ENCODE data around the gene CANX.
A peak's percentile ranks its signal among the peaks of the same experiment; 100 is the strongest.
"Not testable (repeated sequence)": the region's sequence is repeated elsewhere in the genome, so short reads cannot be mapped to it uniquely, and the experiment has no call there.

The CANX gene

DNA sequence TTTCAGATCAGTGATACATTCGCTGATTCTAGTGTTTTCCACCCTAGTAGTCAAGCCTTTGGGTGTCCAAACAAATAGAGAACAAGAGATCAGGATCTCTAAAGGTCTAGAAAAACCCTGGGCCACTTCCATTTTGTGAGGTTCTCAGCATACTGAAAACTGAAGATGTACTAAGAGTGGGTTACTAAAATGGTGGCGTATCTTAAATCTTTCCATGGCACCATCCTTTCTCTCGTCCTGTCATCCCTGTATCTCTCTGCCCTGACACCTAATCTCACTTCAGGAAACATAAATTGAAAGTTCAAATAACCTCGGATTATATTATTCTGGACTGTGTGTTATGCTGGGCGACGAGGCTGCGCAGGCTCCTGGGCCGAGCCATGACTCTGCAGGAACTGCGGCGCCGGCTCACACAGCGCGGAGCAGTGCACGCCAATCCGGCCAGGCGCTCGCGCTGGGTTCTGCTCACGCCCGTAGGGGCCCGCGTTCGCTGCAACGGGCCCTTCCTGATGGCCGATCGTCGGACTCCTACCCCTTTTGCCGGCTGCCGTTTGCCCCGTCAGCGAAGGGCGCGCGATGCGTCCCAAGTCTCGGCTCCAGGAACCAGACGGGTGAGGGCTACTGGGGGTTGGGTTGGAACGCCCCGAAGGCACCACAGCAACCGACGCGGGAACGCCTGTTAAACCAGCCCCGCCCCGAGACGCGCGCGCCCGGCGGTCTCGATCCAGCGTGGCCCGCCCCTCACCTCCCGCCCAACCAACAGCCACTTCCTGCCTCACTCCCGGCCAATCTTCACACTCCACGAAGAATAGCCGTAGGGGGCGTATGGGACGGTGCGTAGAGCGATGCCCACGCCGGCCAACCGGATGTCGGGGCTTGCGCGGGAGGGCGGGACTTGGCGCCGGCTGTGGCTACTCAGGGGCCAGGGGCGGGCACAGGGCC lies 503 bp upstream of the CANX start:
- peak; percentile 91 to 98 (median 98) for DNase-seq (ENCODE audit: low read depth in 4 of 4, low spot score in 1 of 4)

DNA sequence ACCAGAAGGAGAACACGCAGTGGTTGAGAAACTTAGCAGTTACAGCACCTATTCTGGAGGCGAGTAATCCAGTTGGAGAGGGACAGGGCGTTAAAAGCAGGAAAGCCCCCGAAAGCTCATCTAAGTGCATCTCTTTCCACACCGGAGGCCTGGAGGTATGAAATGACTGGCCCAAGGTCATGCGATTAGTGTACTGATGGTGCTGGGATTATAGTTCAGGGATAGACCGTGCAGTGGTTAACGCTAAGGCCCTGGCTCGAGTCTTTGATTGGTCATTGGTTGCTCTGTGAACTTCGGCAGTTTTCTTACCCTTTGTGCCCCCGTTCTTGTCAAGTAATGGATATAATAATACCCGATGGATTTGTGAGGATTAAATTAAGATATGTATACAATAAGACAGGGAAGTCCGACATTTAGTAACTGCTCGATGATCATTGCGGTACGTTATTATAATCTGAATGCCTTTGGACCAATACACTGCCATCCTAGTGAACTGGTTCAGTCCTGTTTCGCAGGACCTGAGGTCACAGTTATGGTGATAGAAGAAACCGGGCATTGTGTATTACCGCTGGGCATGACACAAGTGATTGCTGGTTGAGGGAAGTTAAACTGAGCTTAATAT lies 960 bp downstream of the CANX start:
- peak in 1 of 4 experiments; percentile 32 for DNase-seq (ENCODE audit: low read depth in 4 of 4, low spot score in 1 of 4)

DNA sequence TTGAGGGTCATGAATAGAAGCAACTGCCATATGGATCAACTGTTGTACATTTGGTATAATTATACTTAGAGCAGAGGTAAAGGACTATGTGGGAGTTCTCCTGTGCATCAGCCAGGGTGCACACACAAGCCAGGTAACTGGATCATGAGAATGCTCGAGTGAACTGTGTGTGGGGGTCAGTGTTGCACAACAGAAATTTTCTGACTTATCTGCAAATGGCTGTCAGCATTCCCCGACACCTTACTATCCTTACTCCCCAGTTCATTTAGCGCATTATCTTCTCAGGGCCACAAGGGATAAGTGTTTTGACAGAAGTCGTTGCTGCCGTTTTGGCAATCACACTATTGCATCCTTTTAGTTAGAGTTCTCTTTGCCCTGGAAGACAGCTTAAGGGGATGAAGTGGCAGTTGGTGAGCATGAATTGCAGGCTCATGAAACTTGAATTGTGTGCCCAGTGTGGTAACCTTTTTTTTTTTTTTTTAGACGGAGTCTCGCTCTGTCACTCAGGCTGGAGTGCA lies 1.7 kb downstream of the CANX start:
- DNase-seq (ENCODE audit: low read depth in 4 of 4, low spot score in 1 of 4): no peak

DNA sequence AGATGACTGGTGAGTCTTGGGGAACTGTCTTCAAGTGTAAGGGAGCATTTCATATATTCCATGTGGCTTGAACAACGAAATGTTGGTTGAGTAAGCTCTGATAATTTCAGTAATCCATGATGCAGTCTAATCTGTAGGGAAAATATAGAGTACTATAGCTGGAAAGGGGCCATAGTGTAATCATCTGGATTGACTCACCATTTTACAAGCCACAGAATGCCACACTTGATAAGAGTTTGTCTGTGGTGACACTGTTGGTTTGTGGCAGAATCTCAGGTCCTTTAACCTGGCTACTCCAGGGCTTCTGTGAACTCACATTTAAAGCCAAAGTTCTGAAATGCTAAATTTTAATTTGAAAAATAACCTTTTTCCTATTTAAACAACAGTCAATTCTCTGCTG lies 17.5 kb downstream of the CANX start:
- no peak for DNase-seq (ENCODE audit: low read depth in 4 of 4, low spot score in 1 of 4)

DNA sequence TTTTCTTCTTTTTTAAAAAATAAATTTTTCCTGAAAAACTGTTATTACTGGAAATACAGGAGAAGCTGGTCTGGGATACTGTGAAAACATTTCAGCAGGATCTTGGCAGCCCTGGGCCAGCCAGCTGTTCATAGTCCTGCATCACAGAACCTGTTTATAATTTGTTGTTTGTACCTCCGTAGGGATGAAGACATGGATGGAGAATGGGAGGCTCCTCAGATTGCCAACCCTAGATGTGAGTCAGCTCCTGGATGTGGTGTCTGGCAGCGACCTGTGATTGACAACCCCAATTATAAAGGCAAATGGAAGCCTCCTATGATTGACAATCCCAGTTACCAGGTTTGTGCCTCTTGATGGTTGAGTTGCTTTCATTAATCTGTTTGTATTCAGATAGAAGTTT lies 21.5 kb downstream of the CANX start:
- no peak for DNase-seq (ENCODE audit: low read depth in 4 of 4, low spot score in 1 of 4)

DNA sequence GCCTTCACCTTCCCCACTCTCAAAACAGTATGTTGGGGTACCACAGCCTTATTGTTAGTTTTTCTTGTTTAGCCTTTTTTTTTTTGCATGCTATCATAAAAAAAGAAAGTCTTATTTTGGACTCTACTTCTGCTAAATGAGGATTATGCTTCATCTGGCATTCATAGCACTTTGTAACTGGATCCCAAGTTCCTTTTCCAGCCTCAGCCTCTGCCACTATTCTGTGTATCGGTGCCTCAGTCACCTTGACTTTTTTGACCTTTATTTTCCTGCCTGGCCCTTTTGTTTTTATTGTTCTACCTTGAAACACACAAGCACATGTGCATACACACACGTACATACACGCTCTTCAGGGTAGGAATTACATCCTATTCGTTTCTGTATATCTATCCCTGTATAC lies 25.4 kb downstream of the CANX start:
- DNase-seq (ENCODE audit: low read depth in 4 of 4, low spot score in 1 of 4): no peak

DNA sequence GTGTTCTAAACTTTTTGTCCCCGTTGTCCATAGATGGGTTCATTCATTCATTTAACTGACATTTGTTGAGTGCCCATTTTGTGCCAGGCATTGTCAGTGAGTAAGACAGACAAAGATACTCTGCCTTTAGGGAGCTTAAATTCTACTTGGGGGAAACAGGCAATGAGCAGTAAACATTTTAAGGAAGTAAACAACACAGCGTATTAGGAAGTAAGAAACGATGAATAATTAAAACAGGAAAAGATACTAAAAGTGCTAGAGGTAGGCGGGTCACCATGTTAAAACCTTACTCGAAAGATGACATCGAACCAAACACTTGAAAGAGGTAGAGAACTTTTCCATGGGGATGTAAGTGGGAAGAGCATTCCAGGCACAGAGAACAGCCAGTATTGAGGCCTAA lies 28.3 kb downstream of the CANX start:
- DNase-seq (ENCODE audit: low read depth in 4 of 4, low spot score in 1 of 4): no peak

DNA sequence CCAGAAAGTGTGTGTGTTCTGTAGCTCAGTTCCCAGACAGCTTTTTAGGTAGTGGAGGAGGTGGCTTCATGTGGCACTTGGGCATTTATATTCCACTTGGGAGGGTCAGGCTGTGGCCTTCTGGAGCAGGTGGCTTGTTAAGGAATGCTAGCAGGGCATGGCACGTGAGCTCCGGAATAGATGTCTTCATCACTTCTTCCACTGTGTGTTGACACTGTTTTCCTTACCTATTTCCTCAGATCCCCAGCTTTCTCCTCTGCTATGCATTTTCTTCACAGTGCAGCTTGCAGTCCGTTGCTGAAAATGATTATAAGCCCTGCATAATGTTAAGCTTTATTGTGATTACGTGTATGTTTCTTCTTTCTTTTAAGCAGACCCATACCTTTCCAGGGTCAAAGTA lies 30.5 kb downstream of the CANX start:
- DNase-seq (ENCODE audit: low read depth in 4 of 4, low spot score in 1 of 4): no peak

DNA sequence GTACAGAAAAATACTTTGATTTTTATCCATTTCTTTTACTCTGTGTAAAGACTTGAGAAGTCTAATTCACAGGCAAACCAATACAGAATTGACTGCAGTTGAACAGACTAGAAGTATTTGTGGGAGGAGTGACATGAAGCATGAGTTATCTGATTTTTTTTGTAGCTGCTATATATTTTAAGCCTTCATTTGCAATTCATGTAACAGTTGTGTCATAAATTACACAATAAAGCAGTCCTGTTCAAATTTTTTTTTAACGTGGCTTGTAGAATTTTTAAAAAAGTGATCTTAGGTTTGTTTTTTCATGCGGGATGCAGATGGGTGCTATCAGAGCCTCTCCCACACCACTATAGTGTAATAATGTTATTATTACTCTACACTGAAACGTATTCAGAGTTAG lies 31.0 kb downstream of the CANX start:
- DNase-seq (ENCODE audit: low read depth in 4 of 4, low spot score in 1 of 4): no peak

DNA sequence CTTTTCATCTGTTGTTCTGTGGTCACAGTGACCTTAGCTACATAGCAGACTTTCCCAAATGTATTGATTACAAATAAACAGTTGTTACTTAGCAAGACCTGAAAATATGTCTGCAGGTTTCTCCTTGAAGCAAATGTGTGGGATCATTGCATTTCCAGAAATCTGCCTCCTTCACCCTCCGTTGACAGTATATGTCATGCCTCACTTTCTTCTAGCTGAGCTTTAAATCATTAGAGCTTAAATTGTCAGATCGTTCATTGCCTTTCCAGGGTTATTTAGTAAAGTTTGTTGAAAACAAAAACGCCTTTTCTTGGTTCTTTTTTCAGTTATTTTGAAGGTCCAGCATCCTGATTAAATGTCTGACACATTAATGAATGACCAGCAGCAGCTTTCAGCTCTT lies 31.6 kb downstream of the CANX start:
- DNase-seq (ENCODE audit: low read depth in 4 of 4, low spot score in 1 of 4): no peak

DNA sequence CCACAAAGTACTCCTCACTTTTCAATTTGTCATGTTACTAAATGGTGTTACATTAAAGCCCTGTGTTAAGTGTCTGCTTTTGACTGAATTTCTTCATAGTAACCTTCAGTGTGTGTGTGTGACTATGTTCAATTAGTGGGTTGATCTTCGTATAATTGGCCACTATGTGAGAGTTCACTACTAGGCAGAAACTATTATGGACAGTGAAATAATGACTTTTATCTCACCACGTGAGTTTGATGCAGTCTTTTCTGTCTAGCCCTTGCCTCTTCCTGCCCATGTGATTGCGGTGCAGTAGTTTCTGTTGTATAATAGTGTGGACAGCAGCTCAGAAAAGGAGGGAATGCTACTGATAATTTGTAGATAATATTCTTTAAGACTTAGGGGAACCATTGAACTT lies 32.1 kb downstream of the CANX start:
- no peak for DNase-seq (ENCODE audit: low read depth in 4 of 4, low spot score in 1 of 4)

DNA sequence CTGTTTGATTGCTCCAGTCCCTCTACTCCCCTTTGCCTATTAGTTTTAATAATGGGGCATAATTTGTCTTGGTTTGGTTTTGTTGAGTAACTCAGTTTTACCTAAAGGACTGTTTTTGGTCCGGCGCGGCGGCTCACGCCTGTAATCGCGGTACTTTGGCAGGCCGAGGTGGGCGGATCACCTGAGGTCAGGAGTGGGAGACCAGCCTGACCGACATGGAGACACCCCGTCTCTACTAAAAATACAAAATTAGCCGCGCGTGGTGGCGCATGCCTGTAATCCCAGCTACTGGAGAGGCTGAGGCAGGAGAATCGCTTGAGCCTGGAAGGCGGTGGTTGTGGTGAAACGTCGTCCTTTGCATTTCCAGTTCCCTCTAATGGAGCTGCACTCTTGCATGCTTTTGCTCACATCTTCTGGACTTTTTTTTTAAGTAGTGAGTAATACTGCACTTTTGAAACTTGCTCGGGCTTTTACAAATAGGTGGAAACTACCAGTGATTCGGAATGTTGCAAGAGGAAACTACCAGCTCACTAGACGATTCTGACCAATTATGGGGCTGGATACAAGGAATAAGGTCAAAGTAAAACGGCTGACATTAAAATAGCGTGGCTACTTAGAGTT lies 33.1 kb downstream of the CANX start:
- peak in 2 of 4 experiments; percentile 4 to 22 for DNase-seq (ENCODE audit: low read depth in 4 of 4, low spot score in 1 of 4)

DNA sequence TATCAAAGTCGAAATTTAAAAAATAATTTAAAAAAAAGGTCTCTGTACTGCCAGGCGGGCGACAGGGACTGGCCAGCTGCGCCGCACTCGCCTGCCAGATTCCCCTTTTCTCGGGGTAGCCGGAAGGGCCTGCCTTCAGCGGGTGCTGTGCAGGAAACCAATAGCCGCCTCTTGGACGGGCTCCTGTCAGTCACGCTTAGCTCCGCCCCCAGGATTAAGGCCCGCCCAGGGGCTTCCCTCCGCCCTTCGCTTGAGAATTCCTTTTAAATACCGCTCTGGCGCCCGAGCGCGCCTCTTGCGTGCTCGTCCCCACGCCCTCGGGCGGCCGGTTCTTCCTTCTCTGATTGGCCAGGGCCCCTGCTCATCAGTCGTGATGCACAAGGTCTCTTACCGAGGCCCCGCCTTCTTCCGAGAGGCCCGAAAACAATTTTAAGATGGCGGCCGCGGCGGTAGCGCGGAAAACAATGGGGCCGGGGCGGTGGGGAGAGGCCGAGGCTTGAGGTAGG lies 33.7 kb downstream of the CANX start, which contains the start of gene MAML1:
MAML1 (plus strand) TSS at position 411 of the 506 bp plus-strand sequence. CDS start 291 bp downstream, outside the sequence.
- DNase-seq (ENCODE audit: low read depth in 4 of 4, low spot score in 1 of 4): peak; percentile 91 to 99 (median 96)

DNA sequence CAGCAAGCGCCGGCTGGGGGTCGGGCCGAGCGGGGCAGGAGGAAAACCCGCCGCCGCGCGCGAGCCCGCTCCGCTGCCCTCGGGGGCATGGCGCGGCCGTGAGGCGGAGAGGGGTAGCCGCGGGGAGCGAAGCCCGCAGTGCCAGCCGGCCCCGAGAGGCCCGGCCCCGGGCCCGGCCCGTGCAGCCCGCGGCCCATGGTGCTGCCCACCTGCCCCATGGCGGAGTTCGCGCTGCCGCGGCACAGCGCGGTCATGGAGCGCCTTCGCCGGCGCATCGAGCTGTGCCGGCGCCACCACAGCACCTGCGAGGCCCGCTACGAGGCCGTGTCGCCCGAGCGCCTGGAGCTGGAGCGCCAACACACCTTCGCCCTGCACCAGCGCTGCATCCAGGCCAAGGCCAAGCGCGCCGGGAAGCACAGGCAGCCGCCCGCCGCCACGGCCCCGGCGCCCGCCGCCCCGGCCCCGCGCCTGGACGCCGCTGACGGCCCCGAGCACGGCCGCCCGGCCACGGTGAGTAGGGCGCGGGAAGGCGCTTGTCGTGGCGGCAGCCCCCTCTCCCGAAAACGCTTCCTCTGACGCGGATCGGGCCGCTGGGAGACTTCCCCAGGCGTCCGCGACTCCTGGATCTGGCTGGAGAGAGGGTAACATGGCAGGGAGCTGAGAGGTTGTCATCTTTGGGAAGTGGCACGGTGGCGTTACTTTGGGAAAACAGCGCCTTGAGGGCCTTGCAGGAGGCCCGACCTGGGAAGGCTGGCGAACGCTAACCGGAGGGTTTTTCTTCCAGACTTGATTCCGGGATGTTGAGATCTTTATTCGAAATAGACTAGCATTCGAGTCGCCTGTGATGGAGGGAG lies 34.4 kb downstream of the CANX start:
- DNase-seq (ENCODE audit: low read depth in 4 of 4, low spot score in 1 of 4): peak in 3 of 4 experiments; percentile 4 to 31 (median 21)

DNA sequence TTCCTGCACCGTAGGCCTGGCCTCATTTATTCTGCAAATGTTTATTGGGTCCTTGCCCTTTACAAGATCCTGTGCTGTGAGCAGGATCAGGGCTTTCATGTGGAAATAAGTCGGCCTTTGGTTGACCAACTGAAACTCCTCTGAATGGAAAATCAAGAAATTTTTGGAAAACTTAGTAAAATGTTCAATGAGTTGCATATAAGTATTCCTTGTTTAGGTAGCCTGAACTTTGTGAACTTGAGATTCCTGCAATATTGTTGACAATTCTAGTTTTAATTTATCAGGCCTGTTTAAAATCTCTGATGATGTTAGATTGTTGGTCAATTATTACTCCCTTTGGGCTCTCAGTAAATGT lies 35.0 kb downstream of the CANX start:
- DNase-seq (ENCODE audit: low read depth in 4 of 4, low spot score in 1 of 4): no peak

DNA sequence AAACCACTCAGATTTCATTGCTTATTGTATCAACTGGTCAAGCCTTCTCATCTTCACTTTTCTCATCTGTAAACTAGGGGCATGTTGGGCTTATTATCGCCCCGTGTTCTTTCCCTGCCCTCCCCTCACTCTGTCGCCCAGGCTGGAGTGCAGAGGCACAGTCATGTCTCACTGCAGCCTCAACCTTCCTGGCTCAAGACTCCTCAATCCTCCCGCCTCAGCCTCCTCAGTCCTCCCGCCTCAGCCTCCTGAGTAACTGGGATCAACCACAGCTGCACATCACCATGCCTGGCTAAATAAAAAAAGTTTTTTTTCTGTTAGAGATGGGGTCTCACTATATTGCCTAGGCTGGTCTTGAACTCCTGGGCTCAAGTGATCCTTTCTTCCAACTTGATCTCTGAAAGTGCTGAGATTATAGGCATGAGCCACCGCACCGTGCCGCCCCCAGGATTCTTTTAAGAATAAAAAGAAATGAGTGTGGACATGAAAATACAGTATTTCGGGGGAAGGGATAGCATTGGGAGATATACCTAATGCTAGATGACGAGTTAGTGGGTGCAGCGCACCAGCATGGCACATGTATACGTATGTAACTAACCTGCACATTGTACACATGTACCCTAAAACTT lies 35.9 kb downstream of the CANX start:
- DNase-seq (ENCODE audit: low read depth in 4 of 4, low spot score in 1 of 4): no peak

DNA sequence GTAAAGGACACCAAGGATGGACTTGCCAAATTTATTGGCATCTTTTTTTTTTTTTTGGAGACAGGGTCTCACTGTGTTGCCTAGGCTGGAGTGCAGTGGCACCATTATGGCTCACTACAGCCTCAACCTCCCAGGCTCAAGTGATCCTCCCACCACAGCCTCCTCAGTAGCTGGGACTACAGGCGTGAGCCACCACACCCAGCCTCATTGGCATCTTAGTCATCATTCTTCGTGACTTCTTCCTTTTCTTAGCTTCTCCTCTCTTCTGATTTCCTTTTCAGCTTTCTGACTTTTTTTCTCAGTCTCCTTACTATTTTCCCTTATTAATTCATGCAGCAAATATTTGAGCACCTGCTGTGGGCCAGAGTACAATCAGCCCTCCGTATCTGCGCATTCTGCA lies 40.0 kb downstream of the CANX start:
- no peak for DNase-seq (ENCODE audit: low read depth in 4 of 4, low spot score in 1 of 4)

DNA sequence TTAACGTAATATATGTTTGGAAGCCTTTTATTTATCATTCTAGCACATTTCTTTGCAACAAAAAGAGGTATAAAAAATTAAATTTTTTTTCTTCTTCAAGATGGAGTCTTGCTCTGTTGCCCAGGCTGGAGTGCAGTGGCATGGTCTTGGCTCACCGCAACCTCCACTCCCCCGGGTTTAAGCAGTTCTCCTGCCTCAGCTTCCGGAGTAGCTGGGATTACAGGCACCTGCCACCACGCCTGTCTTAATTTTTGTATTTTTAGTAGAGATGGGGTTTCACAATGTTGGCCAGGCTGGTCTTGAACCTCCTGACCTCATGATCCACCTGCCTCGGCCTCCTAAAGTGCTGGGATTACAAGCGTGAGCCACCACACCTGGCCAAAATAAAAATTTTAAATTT lies 45.3 kb downstream of the CANX start:
- not testable (repeated sequence) for DNase-seq (ENCODE audit: low read depth in 4 of 4, low spot score in 1 of 4)

DNA sequence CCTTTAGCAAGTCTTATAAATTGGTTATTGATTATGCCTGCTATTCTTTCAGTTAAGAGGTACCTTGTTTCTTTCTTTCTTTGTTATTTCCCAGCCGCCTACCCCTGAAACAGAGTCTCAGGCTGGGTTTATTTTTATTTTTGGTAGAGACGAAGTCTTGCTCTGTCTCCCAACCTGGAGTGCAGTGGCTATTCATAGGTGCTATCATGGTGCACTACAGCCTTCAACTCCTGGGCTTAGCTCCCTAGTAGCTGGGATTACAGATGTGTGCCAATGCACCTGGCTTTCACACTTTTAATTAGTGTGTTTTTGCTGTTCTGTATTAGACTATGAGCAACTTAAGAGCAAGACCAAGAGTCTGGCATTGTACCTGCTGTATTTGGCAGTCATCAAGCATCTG lies 48.1 kb downstream of the CANX start:
- DNase-seq (ENCODE audit: low read depth in 4 of 4, low spot score in 1 of 4): no peak

DNA sequence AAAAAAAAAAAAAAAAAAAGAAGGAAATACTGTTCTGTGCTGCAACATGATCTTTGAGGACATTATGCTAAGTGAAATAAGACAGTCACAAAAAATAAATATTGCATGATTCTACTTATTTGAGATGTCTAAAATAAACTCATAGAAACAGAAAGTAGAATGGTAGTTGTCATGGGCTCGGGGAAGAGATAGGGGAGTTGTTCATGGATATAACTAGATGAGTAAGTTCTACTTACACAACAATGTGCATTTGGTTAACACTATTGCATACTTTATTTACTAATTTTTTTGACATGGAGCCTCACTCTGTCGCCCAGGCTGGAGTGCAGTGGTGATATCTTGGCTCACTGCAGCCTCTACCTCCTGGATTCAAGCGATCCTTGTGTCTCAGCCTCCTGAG lies 49.0 kb downstream of the CANX start:
- DNase-seq (ENCODE audit: low read depth in 4 of 4, low spot score in 1 of 4): no peak

Data from stimulated activated CD4-positive, alpha-beta T cell treated with anti-CD3 and anti-CD28 coated beads, Interleukin-1b, Interleukin-23, amount 100 ng/mL, for 24 hours (primary cell).